Peyer's patch (tissue), 4 donors: Measurements from ENCODE around the gene PIMREG.

Experiments used
- POLR2A ChIP-seq, 2 donors: fragments of 450-650 bp; IDR thresholded peaks; one replicate each; pipeline ENCODE4 v1.5.1; 2017; ENCODE audit warnings: antibody characterized with exemption in 2 of 2, mild to moderate bottlenecking in 2 of 2, moderate library complexity in 2 of 2
- TF ChIP-seq, protein P1 (sequence below), 6 experiments: fragments of 450-650 bp in 4 of 6; fragments of 200-600 bp in 2 of 6; sonication (generic) in 1 of 6; IDR thresholded peaks; one replicate each; pipeline ENCODE4 v1.5.1; 2017 to 2019; ENCODE audit warnings: antibody characterized with exemption in 6 of 6, mild to moderate bottlenecking in 3 of 6, moderate library complexity in 1 of 6

DNA sequence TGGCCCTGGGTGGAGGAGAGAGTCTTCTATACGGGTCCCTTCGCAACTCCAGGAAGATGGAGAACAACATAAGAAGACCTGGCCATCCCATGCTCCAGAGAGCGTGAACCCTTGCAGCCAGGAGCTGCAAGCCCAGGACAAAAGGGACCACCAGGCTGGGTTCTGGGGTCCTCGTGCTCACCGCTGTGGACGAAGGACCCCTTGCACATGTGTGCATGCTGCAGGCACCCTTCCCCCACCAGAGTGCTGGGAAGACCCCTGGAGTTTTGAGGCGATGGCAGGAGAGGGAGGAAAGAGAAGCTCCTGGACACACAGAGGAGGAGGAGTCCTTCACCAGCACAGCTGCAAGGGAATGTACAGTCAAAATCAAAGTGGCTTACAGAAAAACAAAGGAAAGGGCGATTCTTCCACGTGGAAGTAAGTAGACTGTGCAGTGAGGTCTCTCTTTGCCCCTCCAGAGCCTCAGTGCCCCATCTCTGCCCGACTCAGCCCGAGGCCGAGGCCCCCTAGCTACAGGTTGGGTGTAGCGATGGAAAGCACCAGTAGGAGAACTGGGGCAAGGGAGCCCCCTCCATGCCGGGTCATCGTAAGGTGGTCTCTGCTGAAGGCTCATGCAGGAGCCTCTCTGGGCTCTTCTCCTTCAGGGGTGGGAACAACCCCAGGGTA, 51.3 kb downstream of the PIMREG start:
- TF ChIP-seq, protein P1, sequence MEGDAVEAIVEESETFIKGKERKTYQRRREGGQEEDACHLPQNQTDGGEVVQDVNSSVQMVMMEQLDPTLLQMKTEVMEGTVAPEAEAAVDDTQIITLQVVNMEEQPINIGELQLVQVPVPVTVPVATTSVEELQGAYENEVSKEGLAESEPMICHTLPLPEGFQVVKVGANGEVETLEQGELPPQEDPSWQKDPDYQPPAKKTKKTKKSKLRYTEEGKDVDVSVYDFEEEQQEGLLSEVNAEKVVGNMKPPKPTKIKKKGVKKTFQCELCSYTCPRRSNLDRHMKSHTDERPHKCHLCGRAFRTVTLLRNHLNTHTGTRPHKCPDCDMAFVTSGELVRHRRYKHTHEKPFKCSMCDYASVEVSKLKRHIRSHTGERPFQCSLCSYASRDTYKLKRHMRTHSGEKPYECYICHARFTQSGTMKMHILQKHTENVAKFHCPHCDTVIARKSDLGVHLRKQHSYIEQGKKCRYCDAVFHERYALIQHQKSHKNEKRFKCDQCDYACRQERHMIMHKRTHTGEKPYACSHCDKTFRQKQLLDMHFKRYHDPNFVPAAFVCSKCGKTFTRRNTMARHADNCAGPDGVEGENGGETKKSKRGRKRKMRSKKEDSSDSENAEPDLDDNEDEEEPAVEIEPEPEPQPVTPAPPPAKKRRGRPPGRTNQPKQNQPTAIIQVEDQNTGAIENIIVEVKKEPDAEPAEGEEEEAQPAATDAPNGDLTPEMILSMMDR (IDR thresholded peaks at IDR 0.05): no peak
- TF ChIP-seq POLR2A (IDR thresholded peaks at IDR 0.05): no peak
